GM12878 (cell line): ENCODE data around the gene BLNK. TPM values are rescaled to one million over a fixed set of nuclear protein-coding genes. Genes with fewer than 3 reads are reported as not detected.

Source experiments
- ATAC-seq: fragments of 200-7000 bp; cut with Tn5 transposase; 3 replicates; pipeline ENCODE4 v1.9.1; 2020; ENCODE audit warnings: mild to moderate bottlenecking, moderate library complexity
- BruUV-seq: library from RNA; stranded (reverse); fragments of 400-500 nt; replicated peaks from 2 replicates; lab custom pipeline; 2021; lab: Mats Ljungman, UMichigan
- CTCF ChIA-PET: fragments of 300-600 bp; sonication (Branson Sonifier 250); formaldehyde crosslinking; extraction: SDS; loops from one replicate; lab custom pipeline; 2021; ENCODE audit warnings: inconsistent platforms; lab: Yijun Ruan, JAX
- POLR2A ChIA-PET: fragments of 350-600 bp; formaldehyde crosslinking; extraction: SDS; loops from one replicate; lab custom pipeline; 2021; ENCODE audit warnings: inconsistent platforms; lab: Charles Lee
- RAD21 ChIA-PET: fragments of 300-600 bp; sonication (Branson Sonifier 250); formaldehyde crosslinking; loops from one replicate; lab custom pipeline; 2023; ENCODE audit warnings: antibody characterized with exemption; ENCODE audit not compliant: unreplicated experiment; lab: Charles Lee
- SMC1A ChIA-PET: fragments of 300-600 bp; sonication (Branson Sonifier 250); formaldehyde crosslinking; loops from one replicate; lab custom pipeline; 2023; ENCODE audit not compliant: unreplicated experiment, uncharacterized antibody; lab: Charles Lee
- DNase-seq: peaks from one replicate; pipeline ENCODE4 v3.0.0-alpha.2; 2011; ENCODE audit warnings: low read depth, low spot score
- FAIRE-seq: peaks from 3 replicates; lab custom pipeline; 2011; peaks lifted over from hg19 to GRCh38; lab: Jason Lieb, UNC
- H2AFZ ChIP-seq: 2 replicates; pipeline ENCODE4 v1.6.0; 2011; ENCODE audit warnings: low read depth, low read length, control low read depth; ENCODE audit not compliant: control insufficient read depth
- H3K27ac ChIP-seq: 2 replicates; pipeline ENCODE4 v1.5.1; 2011; ENCODE audit warnings: control low read depth; ENCODE audit not compliant: control insufficient read depth, insufficient read depth
- H3K27me3 ChIP-seq, 2 experiments: replicated peaks in 1 of 2; 2 replicates each; pipeline versions ENCODE4 v1.6.0 to v1.6.1; 2011; ENCODE audit warnings: low read length in 1 of 2; ENCODE audit not compliant: control insufficient read depth in 2 of 2, insufficient read depth in 2 of 2
- H3K36me3 ChIP-seq, 2 experiments: 2 replicates each; pipeline ENCODE4 v1.5.1; 2011; ENCODE audit warnings: low read length in 1 of 2; ENCODE audit not compliant: control insufficient read depth in 2 of 2, insufficient read depth in 2 of 2
- H3K4me1 ChIP-seq: 2 replicates; pipeline ENCODE4 v1.6.1; 2011; ENCODE audit warnings: mild to moderate bottlenecking, low read length, moderate library complexity, mixed read lengths; ENCODE audit not compliant: control insufficient read depth, insufficient read depth
- H3K4me2 ChIP-seq: 2 replicates; pipeline ENCODE4 v1.6.0; 2011; ENCODE audit warnings: control low read depth; ENCODE audit not compliant: control insufficient read depth, insufficient read depth
- H3K4me3 ChIP-seq: fragments of 200-600 bp; sonication (generic); 2 replicates; pipeline ENCODE4 v1.5.1; 2016
- H3K79me2 ChIP-seq: 2 replicates; pipeline ENCODE4 v1.6.0; 2011; ENCODE audit warnings: low read length; ENCODE audit not compliant: control insufficient read depth, insufficient read depth
- H3K9ac ChIP-seq: 2 replicates; pipeline ENCODE4 v1.8.0; 2011; ENCODE audit warnings: low read length, control low read depth, mixed read lengths; ENCODE audit not compliant: control insufficient read depth, insufficient read depth
- H3K9me3 ChIP-seq: replicated peaks from 3 replicates; pipeline ENCODE4 v1.5.1; 2011; ENCODE audit warnings: mild to moderate bottlenecking, low read length; ENCODE audit not compliant: control insufficient read depth, insufficient read depth
- H4K20me1 ChIP-seq: 2 replicates; pipeline ENCODE4 v1.6.0; 2011; ENCODE audit not compliant: control insufficient read depth, insufficient read depth
- BCL11A ChIP-seq: IDR thresholded peaks from 2 replicates; pipeline ENCODE4 v1.6.1; 2011; ENCODE audit warnings: low read depth, low read length
- BMI1 ChIP-seq: fragments of 450-650 bp; IDR thresholded peaks from 2 replicates; pipeline ENCODE4 v1.6.1; 2016; ENCODE audit warnings: mild to moderate bottlenecking, moderate library complexity, borderline replicate concordance
- CBX5 ChIP-seq: sonication (generic); IDR thresholded peaks from 2 replicates; pipeline ENCODE4 v1.6.1; 2016; ENCODE audit warnings: low read depth, moderate library complexity, mild to moderate bottlenecking, inconsistent platforms
- IKZF2 ChIP-seq, 2 experiments: fragments of 450-650 bp; IDR thresholded peaks; 2 replicates each; pipeline ENCODE4 v1.6.1; 2017; ENCODE audit warnings: mild to moderate bottlenecking in 2 of 2, moderate library complexity in 2 of 2
- NFIC ChIP-seq: IDR thresholded peaks from 2 replicates; pipeline ENCODE4 v1.6.1; 2012; ENCODE audit warnings: low read depth, mild to moderate bottlenecking, inconsistent platforms, low read length, moderate library complexity
- PML ChIP-seq: IDR thresholded peaks from 2 replicates; pipeline ENCODE4 v1.6.1; 2012; ENCODE audit warnings: low read length, inconsistent platforms
- POLR2AphosphoS5 ChIP-seq: IDR thresholded peaks from 2 replicates; pipeline ENCODE4 v1.6.1; 2011; ENCODE audit warnings: mild to moderate bottlenecking, low read length, inconsistent platforms
- RAD21 ChIP-seq: IDR thresholded peaks from 2 replicates; pipeline ENCODE4 v1.6.1; 2011; ENCODE audit warnings: mild to moderate bottlenecking, low read depth, low read length, moderate library complexity; ENCODE audit not compliant: insufficient read depth
- RELA ChIP-seq: fragments of 450-650 bp; IDR thresholded peaks from 2 replicates; pipeline ENCODE4 v1.8.0; 2014; ENCODE audit warnings: borderline replicate concordance; ENCODE audit not compliant: partially characterized antibody
- RUNX3 ChIP-seq: IDR thresholded peaks from 2 replicates; pipeline ENCODE4 v1.6.1; 2012; ENCODE audit warnings: low read length, inconsistent platforms
- SRF ChIP-seq, 2 experiments: IDR thresholded peaks; 2 replicates each; pipeline ENCODE4 v1.6.1; 2011; ENCODE audit warnings: low read depth in 2 of 2, low read length in 2 of 2, mild to moderate bottlenecking in 1 of 2, moderate library complexity in 1 of 2
- STAT1 ChIP-seq: fragments of 450-650 bp; conservative IDR thresholded peaks from 2 replicates; pipeline ENCODE4 v1.6.1; 2014; ENCODE audit warnings: antibody characterized with exemption, mild to moderate bottlenecking
- TAF1 ChIP-seq: IDR thresholded peaks from 2 replicates; pipeline ENCODE4 v1.6.1; 2011; ENCODE audit warnings: mild to moderate bottlenecking, low read depth, low read length, borderline replicate concordance
- WRNIP1 ChIP-seq: IDR thresholded peaks from 2 replicates; pipeline ENCODE4 v1.6.1; 2011; ENCODE audit warnings: low read depth, low read length, improper control_type of control experiment, borderline replicate concordance
- ZNF217 ChIP-seq: fragments of 450-650 bp; IDR thresholded peaks from 2 replicates; pipeline ENCODE4 v1.6.1; 2017; ENCODE audit warnings: antibody characterized with exemption, mild to moderate bottlenecking
- WGBS: methylation state at CpG from one replicate; pipeline ENCODE4 v1.1.6; 2016; ENCODE audit warnings: low lambda C conversion rate; ENCODE audit not compliant: insufficient replicate concordance, insufficient coverage; ENCODE audit errors: missing lambda C conversion rate; 5-methylcytosine and 5-hydroxymethylcytosine counted together
- in situ Hi-C: fragments of 300-500 bp; cut with MboI; formaldehyde crosslinking; loops from 9 replicates; pipeline ENCODE4 v1.14.3; 2018; ENCODE audit warnings: mixed read lengths
- intact Hi-C: fragments of 100-400 bp; cut with micrococcal nuclease; formaldehyde crosslinking; loops from one replicate; pipeline ENCODE4 v1.14.2; 2022; ENCODE audit not compliant: unreplicated experiment
- polyA plus RNA-seq, 11 experiments: library from polyadenylated mRNA; depleted of rRNA in 4 of 11; unstranded in 6 of 11; stranded (reverse) in 5 of 11; fragments of >200 nt; fragmentation: Nextera tagmentation in 4 of 11; fragmentation: Illumina TruSeq in 1 of 11; extraction: Ambion mirVana in 4 of 11; extraction: Trizol in 1 of 11; gene quantifications; 1 replicate in 1 of 11; 2 replicates in 10 of 11; pipeline versions ENCODE4 v1.2.1 to v1.2.3, GENCODE V29; 2011 to 2016; ENCODE audit warnings: inconsistent platforms in 2 of 11, missing spikeins in 2 of 11, low read depth in 1 of 11
- total RNA-seq, 4 experiments: library from RNA; depleted of rRNA in 3 of 4; stranded (reverse); fragments of >200 nt in 3 of 4; fragmentation: Illumina TruSeq in 1 of 4; extraction: Trizol in 1 of 4; gene quantifications; 2 replicates each; pipeline versions ENCODE4 v1.2.1 to v1.2.3, GENCODE V29; 2013 to 2021
- TF ChIP-seq, protein P1 (sequence below): fragments of 450-650 bp; formaldehyde crosslinking; IDR thresholded peaks from 2 replicates; pipeline ENCODE4 v1.5.0; 2022; ENCODE audit warnings: mild to moderate bottlenecking, missing genetic modification characterization
- TF ChIP-seq, protein P2 (sequence below): IDR thresholded peaks from 2 replicates; pipeline ENCODE4 v1.6.1; 2011; ENCODE audit warnings: mild to moderate bottlenecking, low read depth, low read length, moderate library complexity; ENCODE audit not compliant: insufficient replicate concordance
- TF ChIP-seq, protein P3 (sequence below): fragments of 450-650 bp; IDR thresholded peaks from 2 replicates; pipeline ENCODE4 v1.6.1; 2016; ENCODE audit warnings: mild to moderate bottlenecking

Gene BLNK
- total and polyA plus RNA-seq, 10 of the 15 experiments (the other 5 are each of a cell fraction or from before 2014, with no cell fraction given): 79.5 to 201 (median 139) TPM

DNA sequence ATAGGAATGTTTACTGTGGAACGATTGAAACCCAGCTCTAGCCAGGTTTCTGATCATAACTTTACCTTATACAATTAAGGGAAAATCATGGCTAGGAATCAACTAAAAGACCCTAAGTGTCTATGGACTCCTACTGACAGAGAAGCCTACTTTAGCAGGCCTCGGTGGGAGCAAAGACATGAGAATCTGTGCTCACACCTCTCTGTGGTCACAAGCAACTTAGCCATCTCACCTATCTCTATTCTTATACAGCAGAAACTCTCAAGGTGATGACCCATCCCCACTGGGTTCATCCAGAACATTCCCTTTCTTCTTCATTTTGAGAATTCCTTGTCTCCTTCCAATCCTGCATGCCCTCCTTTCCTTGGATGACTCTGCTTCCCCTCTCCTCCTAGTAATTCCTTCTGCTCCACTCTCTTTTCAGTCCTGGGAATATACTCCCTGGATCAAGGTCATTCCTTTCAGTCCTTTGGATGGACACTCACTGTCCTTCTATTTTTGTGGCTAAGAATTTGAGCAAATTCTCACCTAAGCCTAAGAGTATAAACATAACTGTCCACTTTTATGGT, 2.9 kb downstream of the BLNK start:
- intact Hi-C loops: no loop called here
- ChIA-PET CTCF (interaction anchor here (0.5 to 15.0 kb wide), 3 partner anchors 14 to 35 kb away, joined by 3 to 219 read pairs (median 213); no protein-coding TSS in a partner anchor), RAD21 (interaction anchor here (1.6 to 19.3 kb wide), 5 partner anchors 9 to 39 kb away, joined by 3 to 362 read pairs (median 159); no protein-coding TSS in a partner anchor), POLR2A (interaction anchor here (1.5 to 9.8 kb wide), 5 partner anchors 18 to 39 kb away, joined by 3 to 174 read pairs (median 26); no protein-coding TSS in a partner anchor), SMC1A (interaction anchor here (2.9 to 12.9 kb wide), 6 partner anchors 13 to 38 kb away, joined by 10 to 305 read pairs (median 130); no protein-coding TSS in a partner anchor)
- H3K4me1 ChIP-seq: peaks cover 24% of the 10 kb centered on the region
- no peak overlapping the region for H2AFZ ChIP-seq
- H3K9ac ChIP-seq: peak overlapping the region; percentile 93
- 0% methylated on average over 2 of the region's 2 CpGs for WGBS
- ATAC-seq (no peak), DNase-seq (no peak), FAIRE-seq (no peak)
- no TSS peak for BruUV-seq
- H3K4me2 ChIP-seq: peak overlapping the region; percentile 85
- peaks cover 97% of the 10 kb centered on the region for H3K79me2 ChIP-seq
- no peaks in the 10 kb centered on the region for H3K27me3 ChIP-seq
- H3K9me3 ChIP-seq: no peaks in the 10 kb centered on the region
- H3K4me3 ChIP-seq: peak overlapping the region; percentile 89
- H3K27ac ChIP-seq: peak overlapping the region; percentile 98
- H4K20me1 ChIP-seq: no peaks in the 10 kb centered on the region
- in situ Hi-C loops: no loop called here
- H3K36me3 ChIP-seq: peaks cover 2 to 14% of the 10 kb centered on the region in 2 experiments; a peak in 3 of 4 replicates
- TF ChIP-seq IKZF2 (IDR thresholded peaks at IDR 0.05) (peak in 1 of 2 experiments; percentile 45; a peak in 2 of 4 replicates), NFIC (no peak), BMI1 (0 out of 2 replicates have a peak, but pooled peaks have one; percentile 16), RELA (no peak), RUNX3 (peak; percentile 51), STAT1 (no peak), PML (0 out of 2 replicates have a peak, but pooled peaks have one; percentile 29), POLR2AphosphoS5 (0 out of 2 replicates have a peak, but pooled peaks have one; percentile 25), SRF (IDR thresholded peaks at IDR 0.05; ENCODE audit: low read depth in 2 of 2, low read length in 2 of 2) (no peak), ZNF217 (no peak), WRNIP1 (peak; percentile 48; the same call in 1 of the 2 replicates), RAD21 (no peak), TAF1 (no peak), CBX5 (no peak), BCL11A (no peak)
- TF ChIP-seq, protein P1, sequence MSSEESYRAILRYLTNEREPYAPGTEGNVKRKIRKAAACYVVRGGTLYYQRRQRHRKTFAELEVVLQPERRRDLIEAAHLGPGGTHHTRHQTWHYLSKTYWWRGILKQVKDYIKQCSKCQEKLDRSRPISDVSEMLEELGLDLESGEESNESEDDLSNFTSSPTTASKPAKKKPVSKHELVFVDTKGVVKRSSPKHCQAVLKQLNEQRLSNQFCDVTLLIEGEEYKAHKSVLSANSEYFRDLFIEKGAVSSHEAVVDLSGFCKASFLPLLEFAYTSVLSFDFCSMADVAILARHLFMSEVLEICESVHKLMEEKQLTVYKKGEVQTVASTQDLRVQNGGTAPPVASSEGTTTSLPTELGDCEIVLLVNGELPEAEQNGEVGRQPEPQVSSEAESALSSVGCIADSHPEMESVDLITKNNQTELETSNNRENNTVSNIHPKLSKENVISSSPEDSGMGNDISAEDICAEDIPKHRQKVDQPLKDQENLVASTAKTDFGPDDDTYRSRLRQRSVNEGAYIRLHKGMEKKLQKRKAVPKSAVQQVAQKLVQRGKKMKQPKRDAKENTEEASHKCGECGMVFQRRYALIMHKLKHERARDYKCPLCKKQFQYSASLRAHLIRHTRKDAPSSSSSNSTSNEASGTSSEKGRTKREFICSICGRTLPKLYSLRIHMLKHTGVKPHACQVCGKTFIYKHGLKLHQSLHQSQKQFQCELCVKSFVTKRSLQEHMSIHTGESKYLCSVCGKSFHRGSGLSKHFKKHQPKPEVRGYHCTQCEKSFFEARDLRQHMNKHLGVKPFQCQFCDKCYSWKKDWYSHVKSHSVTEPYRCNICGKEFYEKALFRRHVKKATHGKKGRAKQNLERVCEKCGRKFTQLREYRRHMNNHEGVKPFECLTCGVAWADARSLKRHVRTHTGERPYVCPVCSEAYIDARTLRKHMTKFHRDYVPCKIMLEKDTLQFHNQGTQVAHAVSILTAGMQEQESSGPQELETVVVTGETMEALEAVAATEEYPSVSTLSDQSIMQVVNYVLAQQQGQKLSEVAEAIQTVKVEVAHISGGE: no peak
- TF ChIP-seq, protein P2, sequence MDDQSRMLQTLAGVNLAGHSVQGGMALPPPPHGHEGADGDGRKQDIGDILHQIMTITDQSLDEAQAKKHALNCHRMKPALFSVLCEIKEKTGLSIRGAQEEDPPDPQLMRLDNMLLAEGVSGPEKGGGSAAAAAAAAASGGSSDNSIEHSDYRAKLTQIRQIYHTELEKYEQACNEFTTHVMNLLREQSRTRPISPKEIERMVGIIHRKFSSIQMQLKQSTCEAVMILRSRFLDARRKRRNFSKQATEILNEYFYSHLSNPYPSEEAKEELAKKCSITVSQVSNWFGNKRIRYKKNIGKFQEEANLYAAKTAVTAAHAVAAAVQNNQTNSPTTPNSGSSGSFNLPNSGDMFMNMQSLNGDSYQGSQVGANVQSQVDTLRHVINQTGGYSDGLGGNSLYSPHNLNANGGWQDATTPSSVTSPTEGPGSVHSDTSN: no peak
- TF ChIP-seq, protein P3, sequence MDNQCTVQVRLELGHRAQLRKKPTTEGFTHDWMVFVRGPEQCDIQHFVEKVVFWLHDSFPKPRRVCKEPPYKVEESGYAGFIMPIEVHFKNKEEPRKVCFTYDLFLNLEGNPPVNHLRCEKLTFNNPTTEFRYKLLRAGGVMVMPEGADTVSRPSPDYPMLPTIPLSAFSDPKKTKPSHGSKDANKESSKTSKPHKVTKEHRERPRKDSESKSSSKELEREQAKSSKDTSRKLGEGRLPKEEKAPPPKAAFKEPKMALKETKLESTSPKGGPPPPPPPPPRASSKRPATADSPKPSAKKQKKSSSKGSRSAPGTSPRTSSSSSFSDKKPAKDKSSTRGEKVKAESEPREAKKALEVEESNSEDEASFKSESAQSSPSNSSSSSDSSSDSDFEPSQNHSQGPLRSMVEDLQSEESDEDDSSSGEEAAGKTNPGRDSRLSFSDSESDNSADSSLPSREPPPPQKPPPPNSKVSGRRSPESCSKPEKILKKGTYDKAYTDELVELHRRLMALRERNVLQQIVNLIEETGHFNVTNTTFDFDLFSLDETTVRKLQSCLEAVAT: peak; percentile 46; the same call in 1 of the 2 replicates
